Stomach smooth muscle (tissue), 2 donors: ENCODE measurements around the gene CA4.

ENCODE experiments used
- H3K27ac ChIP-seq: one replicate; pipeline ENCODE4 v1.7.0; 2013; ENCODE audit warnings: mild to moderate bottlenecking, low read length, inconsistent platforms
- H3K27me3 ChIP-seq, 2 donors: one replicate each; pipeline ENCODE4 v1.7.0; 2013; ENCODE audit warnings: low read length in 2 of 2; ENCODE audit not compliant: insufficient read depth in 2 of 2, control insufficient read depth in 1 of 2
- H3K36me3 ChIP-seq, 2 donors: one replicate each; pipeline ENCODE4 v1.7.0; 2013; ENCODE audit warnings: low read length in 2 of 2; ENCODE audit not compliant: control insufficient read depth in 2 of 2, insufficient read depth in 2 of 2
- H3K4me1 ChIP-seq: one replicate; pipeline ENCODE4 v1.7.0; 2013; ENCODE audit warnings: low read length; ENCODE audit not compliant: control insufficient read depth, insufficient read depth
- H3K4me3 ChIP-seq, 2 donors: one replicate each; pipeline ENCODE4 v1.7.0; 2013; ENCODE audit warnings: low read length in 2 of 2
- H3K9ac ChIP-seq, 2 donors: one replicate each; pipeline ENCODE4 v1.7.0; 2013; ENCODE audit warnings: low read length in 2 of 2, mild to moderate bottlenecking in 1 of 2
- H3K9me3 ChIP-seq, 2 donors: one replicate each; pipeline ENCODE4 v1.7.0; 2013; ENCODE audit warnings: low read length in 2 of 2; ENCODE audit not compliant: control insufficient read depth in 2 of 2
- donor health status: healthy.
- donor health status: Pancreatic carcinoma.

The CA4 gene

DNA sequence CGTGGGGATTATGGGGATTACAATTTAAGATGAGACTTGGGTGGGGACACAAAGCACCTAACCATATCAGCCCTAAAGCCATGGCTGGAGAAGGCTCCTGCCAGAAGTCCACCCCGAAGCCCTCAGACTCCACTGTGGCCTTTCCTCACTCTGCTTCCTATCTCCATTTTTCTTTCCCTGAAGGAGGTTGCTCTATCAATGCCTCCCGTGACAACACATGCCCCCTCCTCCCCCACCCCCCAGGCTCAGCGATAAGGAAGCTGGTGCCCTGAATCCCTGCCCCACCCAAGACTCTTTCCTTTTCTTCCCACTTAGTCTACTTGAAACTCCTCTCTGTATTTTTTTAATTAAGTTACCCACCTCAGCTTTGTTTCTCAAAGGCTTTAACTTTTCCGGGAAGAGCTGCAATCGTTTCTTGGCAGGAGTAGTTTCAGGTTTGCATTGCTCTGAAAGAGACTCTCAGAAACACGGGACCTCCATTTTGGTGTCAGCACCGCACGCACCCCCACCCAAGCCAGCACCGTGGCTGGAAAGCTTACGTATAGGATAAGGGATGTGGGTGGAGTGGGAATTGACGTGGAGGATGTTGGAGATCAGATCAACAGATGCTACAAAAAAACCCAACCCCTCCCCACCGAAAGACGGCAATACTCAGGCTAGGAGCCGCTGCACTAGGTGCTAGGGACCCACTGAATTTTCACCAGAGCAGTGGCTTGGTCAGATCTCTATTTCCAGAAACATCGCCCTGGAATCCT is 15.2 kb upstream of the CA4 start:
- no peaks in the 10 kb centered on the region for H3K36me3 ChIP-seq
- H3K9me3 ChIP-seq: no peaks in the 10 kb centered on the region
- no peak overlapping the region for H3K27ac ChIP-seq
- peaks cover 21% of the 10 kb centered on the region for H3K4me1 ChIP-seq
- peak overlapping the region; percentile 68 to 83 for H3K9ac ChIP-seq
- peaks cover 15 to 16% of the 10 kb centered on the region in 2 donors for H3K27me3 ChIP-seq
- peak overlapping the region; percentile 84 to 91 for H3K4me3 ChIP-seq

DNA sequence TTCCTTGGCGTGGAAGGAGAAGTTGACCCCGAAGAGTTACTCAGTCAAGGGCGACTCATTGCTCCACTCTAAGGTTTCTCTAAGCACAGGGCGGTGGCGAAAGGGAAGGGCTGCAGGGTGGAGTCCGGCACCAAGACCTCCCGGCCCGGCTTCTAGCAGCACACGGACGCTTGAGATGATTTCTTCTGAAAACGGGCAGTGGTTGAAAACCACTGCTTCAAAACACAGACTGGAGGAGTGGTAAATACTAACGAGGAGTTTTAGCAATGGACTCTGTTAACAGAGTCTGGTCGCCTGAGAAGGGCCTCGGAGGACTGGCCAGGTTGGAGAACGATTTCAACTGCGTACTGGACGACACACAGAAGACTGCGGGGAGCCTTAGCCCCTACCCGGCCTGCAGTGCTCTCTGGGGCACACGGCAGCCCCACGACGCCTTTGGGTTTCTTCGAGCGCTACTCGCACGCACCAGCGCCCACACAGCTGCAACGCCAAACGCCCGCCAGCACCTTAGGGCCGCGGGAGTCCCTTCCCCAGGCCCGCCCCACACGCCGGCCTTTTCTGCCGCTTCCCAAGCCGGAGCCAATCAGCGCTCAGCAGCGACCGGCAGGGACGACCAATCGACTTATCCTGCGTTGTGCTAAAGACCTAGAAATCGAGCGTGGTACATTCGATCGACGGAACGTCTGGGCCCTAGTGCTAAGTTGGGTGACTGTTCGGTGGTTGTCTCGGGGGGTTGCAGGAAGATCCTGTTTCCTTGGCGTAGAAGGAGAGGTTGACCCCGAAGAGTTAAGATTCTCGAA is 14.4 kb upstream of the CA4 start:
- peaks cover 22 to 24% of the 10 kb centered on the region in 2 donors for H3K27me3 ChIP-seq
- H3K27ac ChIP-seq: peak overlapping the region; percentile 46
- peak overlapping the region; percentile 84 to 91 for H3K4me3 ChIP-seq

DNA sequence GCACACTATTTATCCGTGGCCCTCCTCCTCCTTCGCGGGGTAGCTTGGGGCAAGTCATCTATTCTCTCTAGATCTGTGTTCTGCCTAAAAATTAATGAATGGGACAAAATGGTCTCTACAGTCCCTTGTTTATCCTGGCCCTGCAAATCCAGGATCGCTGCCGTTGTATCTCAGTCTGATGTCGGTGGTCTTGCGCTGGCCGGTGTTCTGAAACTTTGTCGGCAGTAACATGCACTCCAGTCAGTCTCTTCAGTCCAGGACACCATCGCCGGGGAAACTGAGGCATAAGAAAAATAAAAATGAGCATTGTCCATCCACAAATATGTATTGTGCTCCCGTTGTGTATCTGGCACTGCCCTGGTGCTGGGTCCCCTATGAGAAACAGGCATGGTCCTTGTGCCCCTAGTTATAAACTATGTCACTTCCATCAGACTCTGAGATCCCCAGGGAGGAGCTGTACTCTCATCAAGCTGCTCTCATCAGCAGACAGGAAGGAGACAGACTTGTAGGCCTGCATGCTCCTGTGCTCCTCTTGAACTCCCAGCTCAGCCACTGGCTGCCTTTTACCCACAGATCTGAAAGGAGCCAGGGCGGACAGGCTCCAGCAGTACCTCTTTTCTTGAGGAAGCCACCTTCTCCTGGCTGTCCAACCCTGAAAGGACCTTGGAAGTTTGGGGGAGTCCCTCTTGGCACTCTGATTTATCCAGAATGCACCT is 13.7 kb upstream of the CA4 start:
- Histone ChIP-seq H3K4me3 (peak overlapping the region; percentile 43 to 91), H3K4me1 (peaks cover 27% of the 10 kb centered on the region), H3K9ac (no peak overlapping the region), H3K27me3 (peaks cover 30 to 31% of the 10 kb centered on the region in 2 donors), H3K27ac (no peak overlapping the region), H3K36me3 (no peaks in the 10 kb centered on the region), H3K9me3 (no peaks in the 10 kb centered on the region)

More for the DNA sequence above, 14.4 kb upstream of the CA4 start:
- Histone ChIP-seq H3K36me3 (no peaks in the 10 kb centered on the region), H3K9ac (peak overlapping the region; percentile 68 to 83), H3K4me1 (peaks cover 27% of the 10 kb centered on the region), H3K9me3 (no peaks in the 10 kb centered on the region)

DNA sequence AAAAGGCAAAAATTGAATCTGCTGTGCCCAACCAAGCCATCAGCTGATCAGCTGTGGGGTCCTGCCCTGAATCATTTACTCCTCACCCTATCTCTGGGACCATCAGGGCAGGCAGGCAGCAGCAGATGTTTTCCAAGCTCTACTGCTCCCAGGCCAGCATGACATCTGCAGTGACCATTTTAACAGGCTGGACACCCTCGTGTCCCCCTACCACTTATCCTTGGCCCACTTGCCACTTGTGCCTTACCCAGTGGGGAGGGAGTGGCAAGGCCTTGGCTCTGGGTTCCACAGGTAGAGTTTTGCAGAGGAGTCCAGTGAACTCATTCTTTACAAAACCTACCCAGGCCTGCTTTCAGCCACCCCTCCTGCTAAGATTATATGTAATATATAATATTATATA is 12.0 kb upstream of the CA4 start:
- H3K4me1 ChIP-seq: peaks cover 30% of the 10 kb centered on the region
- no peak overlapping the region for H3K4me3 ChIP-seq
- H3K27ac ChIP-seq: no peak overlapping the region
- H3K36me3 ChIP-seq: no peaks in the 10 kb centered on the region
- no peak overlapping the region for H3K9ac ChIP-seq
- H3K27me3 ChIP-seq: peaks cover 36 to 43% of the 10 kb centered on the region in 2 donors
- H3K9me3 ChIP-seq: no peaks in the 10 kb centered on the region

DNA sequence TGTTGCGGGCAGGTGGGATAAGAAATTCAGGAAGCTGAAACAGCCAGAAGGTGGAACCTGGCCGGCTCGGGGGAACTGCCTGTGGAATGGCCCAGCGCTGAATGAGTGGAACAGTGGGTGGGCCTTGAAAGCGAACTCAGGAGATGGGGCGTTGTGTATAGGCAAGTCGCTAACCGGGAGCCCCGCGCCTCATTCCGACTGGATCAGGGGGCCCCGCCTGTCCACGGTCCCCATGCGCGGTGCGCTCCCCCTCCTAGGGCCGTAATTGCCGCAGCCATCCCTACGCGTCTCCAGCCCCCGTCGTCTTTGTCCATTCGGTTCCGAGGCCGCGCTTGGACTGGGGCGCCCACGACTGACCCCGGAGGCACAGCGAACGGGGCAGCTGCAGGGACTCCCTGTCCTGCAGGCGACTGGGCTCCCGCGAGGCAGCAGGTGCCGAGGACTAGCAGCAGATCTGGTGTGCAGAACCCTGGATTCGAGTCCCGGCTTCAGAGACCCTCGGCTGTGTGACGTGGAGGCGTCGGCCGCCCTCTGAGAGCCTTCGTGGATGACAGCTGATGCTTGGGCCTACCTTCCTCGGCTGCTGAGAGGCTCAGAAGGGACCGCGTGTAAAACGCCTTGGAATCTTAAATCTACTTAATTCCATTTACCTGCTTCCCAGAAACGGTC is 10.9 kb upstream of the CA4 start:
- H3K4me3 ChIP-seq: no peak overlapping the region
- H3K4me1 ChIP-seq: peaks cover 29% of the 10 kb centered on the region
- H3K36me3 ChIP-seq: no peaks in the 10 kb centered on the region
- no peak overlapping the region for H3K9ac ChIP-seq
- no peaks in the 10 kb centered on the region for H3K9me3 ChIP-seq
- no peak overlapping the region for H3K27ac ChIP-seq
- H3K27me3 ChIP-seq: peaks cover 36 to 43% of the 10 kb centered on the region in 2 donors

DNA sequence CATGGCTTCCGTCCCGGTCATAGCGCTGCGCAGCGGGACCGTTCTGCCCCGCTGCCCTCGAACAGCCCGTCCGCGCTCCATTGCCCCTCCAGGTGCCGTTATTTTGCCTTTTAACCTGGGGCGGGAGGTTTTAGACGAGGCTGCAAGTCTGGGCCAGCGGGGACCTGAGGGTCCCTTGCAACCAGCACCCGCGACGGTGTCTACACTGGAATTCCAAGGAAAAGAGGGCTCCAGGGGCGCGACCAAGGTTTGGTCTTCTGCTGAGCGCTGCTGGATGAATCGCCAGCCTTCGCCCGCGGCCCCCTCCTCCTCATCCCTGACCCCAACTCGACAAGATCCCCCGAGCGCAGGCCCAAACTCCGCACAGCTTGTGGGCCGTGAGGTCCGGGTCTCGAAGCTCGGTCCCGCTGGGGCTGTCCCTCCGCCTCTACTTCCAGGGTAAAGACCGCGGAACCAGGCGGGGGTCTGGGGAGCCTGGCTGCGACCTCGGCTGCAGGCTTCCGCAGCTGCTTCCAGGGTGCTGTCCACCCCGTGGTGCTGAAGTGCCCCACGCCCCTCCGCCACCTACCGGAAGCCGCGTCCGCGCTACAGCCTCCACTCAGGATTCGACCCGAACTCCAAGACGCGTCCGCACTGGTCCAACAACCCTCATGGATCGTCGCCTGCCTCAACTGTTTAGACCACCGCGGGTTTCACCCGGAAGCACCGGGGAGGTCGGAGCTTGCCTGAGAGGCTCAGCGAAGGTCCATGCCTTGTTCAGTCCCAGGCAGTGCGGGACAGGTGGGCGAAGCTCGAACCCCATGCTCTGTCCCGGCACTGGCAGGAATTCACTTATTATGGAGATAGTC is 10.1 kb upstream of the CA4 start:
- Histone ChIP-seq H3K27ac (no peak overlapping the region), H3K9me3 (no peaks in the 10 kb centered on the region), H3K27me3 (peaks cover 36 to 43% of the 10 kb centered on the region in 2 donors), H3K36me3 (no peaks in the 10 kb centered on the region), H3K4me3 (peak overlapping the region; percentile 12 to 47), H3K4me1 (peaks cover 25% of the 10 kb centered on the region), H3K9ac (no peak overlapping the region)

DNA sequence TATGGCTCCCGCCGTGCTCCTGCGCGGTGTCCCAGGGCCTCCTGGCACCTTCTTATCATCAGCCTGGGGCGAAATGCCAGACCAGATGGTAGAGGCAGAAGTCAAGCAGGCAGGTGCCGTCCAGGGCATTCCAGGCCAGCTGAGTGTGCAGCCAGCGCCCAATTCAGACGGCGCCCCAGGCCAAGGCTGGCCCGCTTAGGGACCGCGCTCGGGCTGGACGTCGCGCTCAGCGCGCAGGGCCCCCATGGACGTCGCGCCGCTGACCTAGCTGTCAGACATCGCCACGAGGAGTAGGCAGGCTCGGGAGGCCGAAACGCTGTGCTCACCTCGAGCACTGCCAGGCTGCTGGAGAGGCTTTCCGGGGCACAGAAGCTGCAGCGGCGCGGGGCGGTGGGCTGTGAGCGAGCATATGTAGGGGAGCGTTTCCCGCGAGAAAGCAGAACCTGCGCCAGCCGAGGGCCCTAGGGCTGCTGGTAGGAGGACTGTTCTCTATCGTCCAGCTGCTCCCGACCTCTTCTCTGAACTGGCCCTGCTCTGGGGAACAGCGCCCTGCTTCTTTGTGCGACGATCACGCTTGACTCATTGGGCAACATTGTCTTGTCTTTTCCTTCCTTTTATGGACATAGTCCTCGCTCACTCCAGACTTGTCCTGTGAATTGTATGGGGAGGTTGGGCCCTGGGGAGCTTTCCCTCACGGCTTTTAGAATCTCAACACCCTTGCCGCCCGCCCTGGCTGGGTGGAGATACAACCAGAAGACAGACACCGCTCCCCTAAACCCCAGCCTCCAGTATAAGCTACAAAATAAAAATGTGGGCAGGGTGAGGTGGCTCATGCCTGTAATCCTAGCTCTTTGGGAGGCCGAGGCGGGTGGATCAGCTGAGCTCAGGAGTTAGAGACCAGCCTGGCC is 8.4 kb upstream of the CA4 start:
- no peak overlapping the region for H3K9ac ChIP-seq
- no peak overlapping the region for H3K27ac ChIP-seq
- no peak overlapping the region for H3K4me3 ChIP-seq
- H3K36me3 ChIP-seq: no peaks in the 10 kb centered on the region
- no peaks in the 10 kb centered on the region for H3K9me3 ChIP-seq
- H3K27me3 ChIP-seq: peaks cover 40 to 55% of the 10 kb centered on the region in 2 donors
- peaks cover 18% of the 10 kb centered on the region for H3K4me1 ChIP-seq

DNA sequence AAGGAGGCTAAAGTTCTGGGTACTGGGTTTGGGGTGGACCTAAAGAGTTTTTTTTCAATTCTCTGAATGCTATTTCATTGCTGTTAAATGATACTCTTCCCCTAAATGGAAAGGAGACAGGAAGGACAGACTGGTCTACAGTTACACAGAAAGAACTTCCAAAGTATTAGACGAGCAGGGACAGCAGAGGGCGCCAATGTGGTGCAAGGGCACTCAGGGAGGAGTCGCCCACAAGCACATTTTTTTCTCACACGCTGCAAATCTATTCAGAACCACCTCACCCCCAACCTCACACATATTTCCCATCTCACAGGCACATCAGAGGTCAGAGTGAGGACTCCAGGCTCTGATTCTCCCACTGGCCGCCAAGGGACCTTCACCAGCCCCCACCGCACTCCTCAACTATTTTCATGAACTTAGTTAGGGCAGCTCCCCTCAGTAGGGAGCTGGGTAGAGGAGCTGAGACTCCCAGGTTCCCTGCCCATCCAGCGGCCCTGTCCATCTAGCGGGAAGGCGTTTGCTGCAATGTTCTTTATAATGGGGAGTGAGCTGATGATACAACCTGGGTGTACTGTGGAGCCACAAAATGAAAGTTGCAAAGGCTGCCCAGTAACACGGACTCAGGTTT is 6.8 kb upstream of the CA4 start:
- Histone ChIP-seq H3K9ac (no peak overlapping the region), H3K27me3 (peaks cover 51 to 70% of the 10 kb centered on the region in 2 donors), H3K27ac (no peak overlapping the region), H3K36me3 (no peaks in the 10 kb centered on the region), H3K9me3 (no peaks in the 10 kb centered on the region), H3K4me1 (peaks cover 18% of the 10 kb centered on the region), H3K4me3 (peak overlapping the region in 1 of 2 donors; percentile 35)
